IMR-90 (cell line): Measurements from ENCODE around the gene NTNG2. TPM values are rescaled to one million over a fixed set of nuclear protein-coding genes. Genes with fewer than 3 reads are reported as not detected.

Source experiments
- ATAC-seq: fragments of 200-7000 bp; cut with Tn5 transposase; 2 replicates; pipeline ENCODE4 v1.9.1; 2020; ENCODE audit warnings: low read depth, mild to moderate bottlenecking, moderate library complexity
- BruUV-seq: library from RNA; stranded (reverse); fragments of 400-500 nt; replicated peaks from 2 replicates; lab custom pipeline; 2021; lab: Mats Ljungman, UMichigan
- CTCF ChIA-PET: fragments of 300-600 bp; formaldehyde crosslinking; extraction: SDS; loops from one replicate; lab custom pipeline; 2021; ENCODE audit warnings: antibody characterized with exemption; lab: Yijun Ruan, JAX
- POLR2A ChIA-PET: fragments of 300-600 bp; sonication (Branson Sonifier 250); formaldehyde crosslinking; loops from one replicate; lab custom pipeline; 2022; ENCODE audit warnings: antibody characterized with exemption; ENCODE audit not compliant: unreplicated experiment; lab: Charles Lee
- DNase-seq: peaks from one replicate; pipeline ENCODE4 v3.0.0; 2013
- H2AFZ ChIP-seq: replicated peaks from 2 replicates; pipeline ENCODE3; 2013; ENCODE audit warnings: low read length, mild to moderate bottlenecking; ENCODE audit not compliant: poor library complexity
- H2AK5ac ChIP-seq: 2 replicates; pipeline ENCODE4 v1.6.1; 2013; ENCODE audit warnings: low read depth, low read length, inconsistent platforms
- H2AK9ac ChIP-seq: replicated peaks from 2 replicates; pipeline ENCODE3; 2013; ENCODE audit warnings: mild to moderate bottlenecking, low read depth, low read length, moderate library complexity; ENCODE audit not compliant: poor library complexity
- H2BK120ac ChIP-seq: 2 replicates; pipeline ENCODE4 v1.6.1; 2013; ENCODE audit warnings: low read depth, low read length, inconsistent platforms
- H2BK15ac ChIP-seq: 3 replicates; pipeline ENCODE4 v1.6.1; 2013; ENCODE audit warnings: low read depth, low read length, inconsistent platforms
- H2BK20ac ChIP-seq: 2 replicates; pipeline ENCODE4 v1.6.1; 2013; ENCODE audit warnings: low read depth, mild to moderate bottlenecking, inconsistent platforms, low read length, moderate library complexity
- H2BK5ac ChIP-seq: 2 replicates; pipeline ENCODE4 v1.6.1; 2013; ENCODE audit warnings: mild to moderate bottlenecking, low read depth, low read length, inconsistent platforms; ENCODE audit not compliant: poor library complexity, severe bottlenecking
- H3K14ac ChIP-seq: replicated peaks from 2 replicates; pipeline ENCODE4 v1.6.1; 2013; ENCODE audit warnings: low read depth, low read length, inconsistent platforms
- H3K18ac ChIP-seq: 2 replicates; pipeline ENCODE4 v1.6.1; 2013; ENCODE audit warnings: low read depth, low read length, control low read depth
- H3K23ac ChIP-seq: 2 replicates; pipeline ENCODE4 v1.6.1; 2013; ENCODE audit warnings: low read depth, low read length, inconsistent platforms
- H3K27ac ChIP-seq: 2 replicates; pipeline ENCODE4 v1.5.1; 2013; ENCODE audit warnings: mild to moderate bottlenecking, control low read depth, low read length; ENCODE audit not compliant: insufficient read depth
- H3K27me3 ChIP-seq: 2 replicates; pipeline ENCODE4 v1.6.1; 2013; ENCODE audit warnings: low read length; ENCODE audit not compliant: control insufficient read depth, insufficient read depth
- H3K36me3 ChIP-seq: 2 replicates; pipeline ENCODE4 v1.6.1; 2013; ENCODE audit warnings: low read length, mixed read lengths; ENCODE audit not compliant: control insufficient read depth, insufficient read depth
- H3K4ac ChIP-seq: 2 replicates; pipeline ENCODE4 v1.6.1; 2013; ENCODE audit warnings: low read depth, low read length, inconsistent platforms
- H3K4me1 ChIP-seq: 2 replicates; pipeline ENCODE4 v1.6.1; 2013; ENCODE audit warnings: low read length, mixed read lengths; ENCODE audit not compliant: control insufficient read depth, insufficient read depth
- H3K4me2 ChIP-seq: 2 replicates; pipeline ENCODE4 v1.6.1; 2013; ENCODE audit warnings: low read depth, mild to moderate bottlenecking, control low read depth, low read length, moderate library complexity
- H3K4me3 ChIP-seq: 2 replicates; pipeline ENCODE4 v1.5.1; 2013; ENCODE audit warnings: low read depth, mild to moderate bottlenecking, control low read depth, low read length, moderate library complexity; ENCODE audit not compliant: insufficient read depth
- H3K56ac ChIP-seq: 2 replicates; pipeline ENCODE4 v1.6.1; 2013; ENCODE audit warnings: low read length, inconsistent platforms; ENCODE audit not compliant: insufficient read depth; ENCODE audit errors: extremely low read depth
- H3K79me1 ChIP-seq, 2 experiments: 2 replicates each; pipeline ENCODE4 v1.6.1; 2013; ENCODE audit warnings: low read length in 2 of 2, inconsistent platforms in 1 of 2, low read depth in 1 of 2
- H3K9ac ChIP-seq: 2 replicates; pipeline ENCODE4 v1.6.1; 2013; ENCODE audit warnings: low read depth, low read length, control low read depth
- H3K9me1 ChIP-seq: 2 replicates; pipeline ENCODE4 v1.6.1; 2013; ENCODE audit warnings: low read length, inconsistent platforms; ENCODE audit not compliant: insufficient read depth
- H3K9me3 ChIP-seq: 2 replicates; pipeline ENCODE4 v1.6.1; 2013; ENCODE audit warnings: low read length; ENCODE audit not compliant: control insufficient read depth, insufficient read depth
- H4K20me1 ChIP-seq: 2 replicates; pipeline ENCODE4 v1.6.1; 2013; ENCODE audit warnings: low read length, inconsistent platforms; ENCODE audit not compliant: insufficient read depth
- H4K5ac ChIP-seq: 2 replicates; pipeline ENCODE4 v1.6.1; 2013; ENCODE audit warnings: mild to moderate bottlenecking, low read depth, low read length, control low read depth
- H4K8ac ChIP-seq, 2 experiments: 2 replicates each; pipeline ENCODE4 v1.6.1; 2013; ENCODE audit warnings: low read depth in 2 of 2, low read length in 2 of 2, control low read depth in 1 of 2, inconsistent platforms in 1 of 2
- H4K91ac ChIP-seq: 2 replicates; pipeline ENCODE4 v1.6.1; 2013; ENCODE audit warnings: low read depth, low read length, inconsistent platforms; ENCODE audit not compliant: insufficient read depth
- BHLHE40 ChIP-seq: fragments of 150-350 bp; IDR thresholded peaks from 2 replicates; pipeline ENCODE4 v1.6.1; 2016; ENCODE audit warnings: mild to moderate bottlenecking, low read depth, low read length
- ELK1 ChIP-seq: fragments of 150-350 bp; IDR thresholded peaks from 2 replicates; pipeline ENCODE4 v1.6.1; 2016; ENCODE audit warnings: low read depth, mild to moderate bottlenecking, low read length, moderate library complexity, borderline replicate concordance
- FOS ChIP-seq: fragments of 150-350 bp; IDR thresholded peaks from 2 replicates; pipeline ENCODE4 v1.6.1; 2016; ENCODE audit warnings: low read depth, low read length
- whole genome bisulfite sequencing, 2 experiments: methylation state at CpG; one replicate each; pipeline versions ENCODE4 v1.1.5 to v1.1.7; 2013; ENCODE audit warnings: missing lambda C conversion rate in 2 of 2; ENCODE audit not compliant: insufficient read length in 1 of 2; ENCODE audit errors: extremely low coverage in 2 of 2; 5-methylcytosine and 5-hydroxymethylcytosine counted together
- dilution Hi-C: fragments of 300-500 bp; cut with HindIII; formaldehyde crosslinking; loops from one replicate; pipeline ENCODE4 v1.14.3; 2018; ENCODE audit warnings: low sequenced_read_pairs; ENCODE audit not compliant: unreplicated experiment
- in situ Hi-C: fragments of 300-500 bp; cut with MboI; formaldehyde crosslinking; loops from 3 replicates; pipeline ENCODE4 v1.14.3; 2019; ENCODE audit warnings: low sequenced_read_pairs, inconsistent platforms, mixed read lengths
- intact Hi-C: fragments of 100-400 bp; cut with micrococcal nuclease; formaldehyde crosslinking; loops from 2 replicates; pipeline ENCODE4 v1.10.0; 2022
- polyA plus RNA-seq, 3 experiments: library from polyadenylated mRNA; depleted of rRNA; stranded (reverse); fragments of >200 nt; gene quantifications; 2 replicates each; pipeline ENCODE4 v1.2.3, GENCODE V29; 2012; ENCODE audit warnings: low replicate concordance in 1 of 3
- total RNA-seq: library from RNA; depleted of rRNA; stranded (reverse); fragments of >200 nt; gene quantifications from 2 replicates; pipeline ENCODE4 v1.2.3, GENCODE V29; 2012

NTNG2 gene
- total and polyA plus RNA-seq, 2 of the 4 experiments (the other 2 are of a cell fraction), result 0.54 to 0.84 TPM

GRCh38 chr9:132147331-132147730 lies 14.5 kb upstream of the NTNG2 start:
- ChIA-PET POLR2A (no interaction called here), CTCF (no interaction called here)
- ATAC-seq (no peak), DNase-seq (no peak)
- H3K36me3 ChIP-seq, result no peaks in the 10 kb centered on the region
- no peaks in the 10 kb centered on the region for H3K9me1 ChIP-seq
- no peaks in the 10 kb centered on the region for H3K9me3 ChIP-seq
- TF ChIP-seq ELK1 (no peak), FOS (no peak), BHLHE40 (no peak)
- no peak overlapping the region for H2AK5ac ChIP-seq
- in situ Hi-C loops, result no loop called here
- no peak overlapping the region for H3K4ac ChIP-seq
- no peak overlapping the region for H4K8ac ChIP-seq
- H2AK9ac ChIP-seq, result no peak overlapping the region
- no peak overlapping the region for H2BK120ac ChIP-seq
- no peak overlapping the region for H2AFZ ChIP-seq
- peaks cover 75% of the 10 kb centered on the region for H3K27me3 ChIP-seq
- no peak overlapping the region for H3K4me3 ChIP-seq
- no peak overlapping the region for H4K5ac ChIP-seq
- no peaks in the 10 kb centered on the region for H3K79me1 ChIP-seq
- no peak overlapping the region for H3K18ac ChIP-seq
- no TSS peak for BruUV-seq
- no peak overlapping the region for H3K9ac ChIP-seq
- H3K4me1 ChIP-seq, result no peaks in the 10 kb centered on the region
- H3K56ac ChIP-seq, result no peak overlapping the region
- no peak overlapping the region for H2BK15ac ChIP-seq
- dilution Hi-C loops, result no loop called here
- H4K20me1 ChIP-seq, result no peaks in the 10 kb centered on the region
- H2BK5ac ChIP-seq, result no peak overlapping the region
- no peak overlapping the region for H3K14ac ChIP-seq
- no peak overlapping the region for H4K91ac ChIP-seq
- no peak overlapping the region for H3K23ac ChIP-seq
- H2BK20ac ChIP-seq, result no peak overlapping the region
- intact Hi-C loops, result no loop called here
- no CpG with 5 or more reads among the region's 4 CpGs for WGBS, 2 experiments
- no peak overlapping the region for H3K4me2 ChIP-seq
- H3K27ac ChIP-seq, result no peak overlapping the region
